Neural progenitor cell (in vitro differentiated cells): ENCODE measurements around the gene UVSSA. TPM values are rescaled to one million over a fixed set of nuclear protein-coding genes. Genes with fewer than 3 reads are reported as not detected.

Experiments used
- DNase-seq: peaks from one replicate; pipeline ENCODE4 v3.0.0-alpha.2; 2016; ENCODE audit warnings: low spot score
- H2AFZ ChIP-seq: fragments of 200-600 bp; sonication (generic); replicated peaks from 2 replicates; pipeline ENCODE4 v1.6.1; 2016; ENCODE audit warnings: antibody characterized with exemption
- H3F3A ChIP-seq: fragments of 200-600 bp; sonication (generic); 2 replicates; pipeline ENCODE4 v1.6.1; 2016; ENCODE audit warnings: antibody characterized with exemption, low read depth
- H3K27ac ChIP-seq: fragments of 200-600 bp; sonication (generic); 2 replicates; pipeline ENCODE4 v1.5.1; 2016; ENCODE audit warnings: mild to moderate bottlenecking
- H3K27me3 ChIP-seq: fragments of 200-600 bp; sonication (generic); 2 replicates; pipeline ENCODE4 v1.6.1; 2016; ENCODE audit warnings: mild to moderate bottlenecking, moderate library complexity
- H3K36me3 ChIP-seq: fragments of 200-600 bp; sonication (generic); 2 replicates; pipeline ENCODE4 v1.5.1; 2016
- H3K4me1 ChIP-seq: fragments of 200-600 bp; sonication (generic); 2 replicates; pipeline ENCODE4 v1.6.1; 2016; ENCODE audit warnings: mixed run types
- H3K4me2 ChIP-seq: fragments of 200-600 bp; sonication (generic); 2 replicates; pipeline ENCODE4 v1.6.1; 2016
- H3K4me3 ChIP-seq: fragments of 200-600 bp; sonication (generic); 2 replicates; pipeline ENCODE4 v1.5.1; 2016
- H3K79me2 ChIP-seq: fragments of 200-600 bp; sonication (generic); 2 replicates; pipeline ENCODE4 v1.6.1; 2016; ENCODE audit warnings: low read depth
- H3K9ac ChIP-seq: fragments of 200-600 bp; sonication (generic); 2 replicates; pipeline ENCODE4 v1.6.1; 2016
- H3K9me3 ChIP-seq: fragments of 200-600 bp; sonication (generic); 2 replicates; pipeline ENCODE4 v1.5.1; 2016; ENCODE audit warnings: low read depth
- H4K20me1 ChIP-seq: fragments of 200-600 bp; sonication (generic); 2 replicates; pipeline ENCODE4 v1.6.1; 2016; ENCODE audit warnings: low read depth
- H3K27ac Mint-ChIP-seq: 3 replicates; pipeline ENCODE4 v1.8.0; 2021; ENCODE audit warnings: mixed read lengths
- H3K27me3 Mint-ChIP-seq: 2 replicates; pipeline ENCODE4 v1.8.0; 2022; ENCODE audit warnings: low read depth, mild to moderate bottlenecking, inconsistent platforms, moderate library complexity, mixed read lengths; ENCODE audit not compliant: insufficient read depth
- H3K36me3 Mint-ChIP-seq: 3 replicates; pipeline ENCODE4 v1.8.0; 2021; ENCODE audit warnings: mixed read lengths
- H3K4me1 Mint-ChIP-seq: 3 replicates; pipeline ENCODE4 v1.8.0; 2021; ENCODE audit warnings: mixed read lengths
- H3K4me3 Mint-ChIP-seq: 3 replicates; pipeline ENCODE4 v1.8.0; 2021; ENCODE audit warnings: mild to moderate bottlenecking, moderate library complexity, mixed read lengths
- H3K9me3 Mint-ChIP-seq: 3 replicates; pipeline ENCODE4 v1.8.0; 2020; ENCODE audit warnings: mixed read lengths
- EZH2 ChIP-seq: fragments of 200-600 bp; sonication (generic); IDR thresholded peaks from 2 replicates; pipeline ENCODE4 v1.6.1; 2017; ENCODE audit warnings: antibody characterized with exemption, mild to moderate bottlenecking, moderate library complexity
- EZH2phosphoT487 ChIP-seq: fragments of 200-600 bp; sonication (generic); IDR thresholded peaks from 2 replicates; pipeline ENCODE4 v1.6.1; 2017; ENCODE audit warnings: antibody characterized with exemption
- total RNA-seq: library from RNA; depleted of rRNA; stranded (reverse); fragments of >200 nt; gene quantifications from 2 replicates; pipeline ENCODE4 v1.2.3, GENCODE V29; 2015; ENCODE audit warnings: low replicate concordance
- TF ChIP-seq, protein P1 (sequence below): fragments of 200-600 bp; sonication (generic); IDR thresholded peaks from 2 replicates; pipeline ENCODE4 v1.5.1; 2017; ENCODE audit warnings: antibody characterized with exemption, mild to moderate bottlenecking

Gene UVSSA
- total RNA-seq, 1 donor from 2014 or later: 10.9 TPM

DNA sequence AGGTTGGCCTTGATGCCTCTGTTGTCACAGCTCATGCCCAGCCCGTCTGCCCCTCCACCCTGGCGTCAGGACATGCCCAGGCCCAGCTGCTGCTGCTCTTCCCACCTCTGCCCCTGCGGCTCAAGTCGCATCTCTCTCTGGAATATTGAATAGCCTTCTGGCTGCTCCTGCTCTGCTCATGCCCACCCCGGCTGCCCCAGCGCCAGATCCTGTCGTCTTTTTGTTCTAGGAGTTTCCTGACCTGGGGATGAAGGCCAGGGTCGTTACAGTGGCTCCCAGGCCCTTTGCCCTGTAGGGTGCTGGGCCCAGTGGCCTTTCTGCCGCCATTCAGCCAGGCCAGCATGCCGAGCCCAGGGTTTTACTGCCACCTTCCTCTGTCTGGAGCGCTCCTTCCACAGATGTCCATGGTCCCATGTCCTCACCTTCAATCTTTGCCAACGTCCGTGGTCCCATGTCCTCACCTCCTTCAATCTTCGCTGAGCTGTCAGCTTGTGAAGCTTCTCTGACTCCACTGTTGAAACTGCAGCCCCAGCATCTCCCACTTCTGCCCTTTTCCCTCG lies 47.6 kb upstream of the UVSSA start:
- H3K27ac ChIP-seq: no peak overlapping the region
- H3K4me1 ChIP-seq: no peaks in the 10 kb centered on the region
- no peaks in the 10 kb centered on the region for H3K36me3 ChIP-seq
- no peaks in the 10 kb centered on the region for H3K9me3 ChIP-seq
- H3K27me3 ChIP-seq: no peaks in the 10 kb centered on the region
- no peaks in the 10 kb centered on the region for H3K9me3 Mint-ChIP-seq
- no peak overlapping the region for H3K9ac ChIP-seq
- no peak for DNase-seq
- TF ChIP-seq EZH2phosphoT487 (no peak), EZH2 (no peak)
- TF ChIP-seq, protein P1, sequence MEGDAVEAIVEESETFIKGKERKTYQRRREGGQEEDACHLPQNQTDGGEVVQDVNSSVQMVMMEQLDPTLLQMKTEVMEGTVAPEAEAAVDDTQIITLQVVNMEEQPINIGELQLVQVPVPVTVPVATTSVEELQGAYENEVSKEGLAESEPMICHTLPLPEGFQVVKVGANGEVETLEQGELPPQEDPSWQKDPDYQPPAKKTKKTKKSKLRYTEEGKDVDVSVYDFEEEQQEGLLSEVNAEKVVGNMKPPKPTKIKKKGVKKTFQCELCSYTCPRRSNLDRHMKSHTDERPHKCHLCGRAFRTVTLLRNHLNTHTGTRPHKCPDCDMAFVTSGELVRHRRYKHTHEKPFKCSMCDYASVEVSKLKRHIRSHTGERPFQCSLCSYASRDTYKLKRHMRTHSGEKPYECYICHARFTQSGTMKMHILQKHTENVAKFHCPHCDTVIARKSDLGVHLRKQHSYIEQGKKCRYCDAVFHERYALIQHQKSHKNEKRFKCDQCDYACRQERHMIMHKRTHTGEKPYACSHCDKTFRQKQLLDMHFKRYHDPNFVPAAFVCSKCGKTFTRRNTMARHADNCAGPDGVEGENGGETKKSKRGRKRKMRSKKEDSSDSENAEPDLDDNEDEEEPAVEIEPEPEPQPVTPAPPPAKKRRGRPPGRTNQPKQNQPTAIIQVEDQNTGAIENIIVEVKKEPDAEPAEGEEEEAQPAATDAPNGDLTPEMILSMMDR: no peak
- no peaks in the 10 kb centered on the region for H3F3A ChIP-seq
- no peak overlapping the region for H3K4me2 ChIP-seq
- peaks cover 64% of the 10 kb centered on the region for H4K20me1 ChIP-seq
- no peak overlapping the region for H3K27ac Mint-ChIP-seq
- H2AFZ ChIP-seq: no peak overlapping the region
- peaks cover 5% of the 10 kb centered on the region for H3K4me1 Mint-ChIP-seq
- no peak overlapping the region for H3K4me3 ChIP-seq
- peaks cover 94% of the 10 kb centered on the region for H3K79me2 ChIP-seq
- no peak overlapping the region for H3K4me3 Mint-ChIP-seq
- peaks cover 23% of the 10 kb centered on the region for H3K36me3 Mint-ChIP-seq
- peaks cover 5% of the 10 kb centered on the region for H3K27me3 Mint-ChIP-seq

DNA sequence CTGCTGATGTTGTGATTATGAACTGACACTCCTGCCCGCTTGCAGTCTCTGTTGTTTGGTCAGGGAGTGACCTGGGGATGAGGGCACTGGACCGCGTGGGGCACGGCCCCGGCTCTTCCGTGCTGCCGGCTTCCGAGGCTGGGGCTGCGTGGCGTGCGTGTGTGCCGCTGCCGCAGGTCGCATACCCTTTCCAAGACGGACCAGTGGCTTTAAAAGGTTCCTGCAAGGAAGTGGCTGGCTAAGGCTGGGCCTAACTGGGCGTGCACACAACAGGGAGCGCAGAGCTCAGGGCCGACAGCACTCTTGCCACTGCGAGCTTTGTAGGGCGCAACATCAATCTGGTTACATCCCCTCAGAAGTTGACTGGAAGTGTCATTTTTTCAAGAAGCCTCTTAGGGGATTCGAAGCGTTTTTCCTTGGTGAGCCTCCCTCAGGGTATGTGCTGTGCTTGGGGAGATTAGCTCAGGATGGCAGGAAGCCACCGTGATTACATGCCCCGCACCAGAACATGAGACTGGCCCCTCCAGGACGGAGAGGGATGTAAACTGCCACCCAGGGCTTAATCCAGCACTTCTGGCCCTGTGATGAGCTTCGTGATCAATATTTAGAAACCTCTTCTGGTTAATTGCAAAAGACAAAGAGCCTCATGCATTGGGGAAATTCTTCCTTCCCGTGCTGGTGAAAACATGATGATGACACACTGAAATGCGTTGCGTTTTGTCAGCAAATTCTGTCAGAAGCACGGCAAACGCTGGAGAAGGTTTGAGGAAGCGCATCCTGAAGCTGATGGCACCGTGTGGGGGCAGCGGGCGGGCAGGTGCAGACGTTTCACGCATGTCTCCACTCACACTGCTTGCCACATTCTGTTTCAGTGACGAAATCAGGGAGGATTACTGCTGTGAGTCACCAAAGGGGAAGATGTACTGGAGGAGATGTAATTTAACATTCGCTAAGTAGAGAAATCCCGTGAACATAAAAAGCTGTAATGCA lies 46.2 kb upstream of the UVSSA start:
- peaks cover 95% of the 10 kb centered on the region for H3K79me2 ChIP-seq
- H2AFZ ChIP-seq: no peak overlapping the region
- H3F3A ChIP-seq: no peaks in the 10 kb centered on the region
- H3K9ac ChIP-seq: no peak overlapping the region
- no peaks in the 10 kb centered on the region for H3K36me3 ChIP-seq
- no peak for TF ChIP-seq EZH2phosphoT487
- TF ChIP-seq EZH2: no peak
- no peak overlapping the region for H3K4me3 ChIP-seq
- no peaks in the 10 kb centered on the region for H3K9me3 ChIP-seq
- H3K27me3 Mint-ChIP-seq: peaks cover 5% of the 10 kb centered on the region
- H3K27ac Mint-ChIP-seq: no peak overlapping the region
- DNase-seq: no peak
- H3K4me3 Mint-ChIP-seq: no peak overlapping the region
- H3K27me3 ChIP-seq: no peaks in the 10 kb centered on the region
- H3K4me1 Mint-ChIP-seq: peaks cover 5% of the 10 kb centered on the region
- peaks cover 29% of the 10 kb centered on the region for H3K36me3 Mint-ChIP-seq
- H3K9me3 Mint-ChIP-seq: no peaks in the 10 kb centered on the region
- no peak overlapping the region for H3K27ac ChIP-seq
- no peaks in the 10 kb centered on the region for H3K4me1 ChIP-seq
- H3K4me2 ChIP-seq: no peak overlapping the region
- peaks cover 54% of the 10 kb centered on the region for H4K20me1 ChIP-seq

DNA sequence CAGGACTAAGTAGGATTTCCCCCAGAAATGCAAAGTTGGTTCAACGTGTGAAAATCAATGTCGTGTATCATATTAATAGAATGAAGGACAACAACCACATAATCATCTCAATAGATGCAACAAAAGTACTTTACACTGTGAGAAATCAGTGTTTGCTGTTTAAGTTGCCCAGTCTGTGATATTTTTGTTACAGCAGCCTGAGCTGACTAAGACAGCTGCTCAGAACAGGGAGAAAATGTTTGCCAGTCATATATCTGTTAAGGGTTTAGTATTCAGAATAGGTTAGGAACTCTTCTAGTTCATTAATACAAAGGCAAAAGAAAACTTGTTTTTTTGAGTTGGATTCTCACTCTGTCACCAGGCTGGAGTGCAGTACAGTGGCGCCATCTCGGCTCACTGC lies 44.8 kb upstream of the UVSSA start:
- H3K4me2 ChIP-seq: no peak overlapping the region
- no peak overlapping the region for H2AFZ ChIP-seq
- DNase-seq: no peak
- H3K4me1 ChIP-seq: no peaks in the 10 kb centered on the region
- Mint-ChIP-seq H3K4me3 (no peak overlapping the region), H3K36me3 (peaks cover 26% of the 10 kb centered on the region), H3K4me1 (peaks cover 5% of the 10 kb centered on the region), H3K27me3 (peaks cover 2% of the 10 kb centered on the region), H3K27ac (no peak overlapping the region), H3K9me3 (no peaks in the 10 kb centered on the region)
- no peak overlapping the region for H3K4me3 ChIP-seq
- TF ChIP-seq EZH2phosphoT487 (no peak), EZH2 (no peak)
- TF ChIP-seq, protein P1: no peak
- H3K9me3 ChIP-seq: no peaks in the 10 kb centered on the region
- H3K27me3 ChIP-seq: no peaks in the 10 kb centered on the region
- no peaks in the 10 kb centered on the region for H3K36me3 ChIP-seq
- peaks cover 45% of the 10 kb centered on the region for H4K20me1 ChIP-seq
- no peak overlapping the region for H3K9ac ChIP-seq
- peaks cover 99% of the 10 kb centered on the region for H3K79me2 ChIP-seq
- H3K27ac ChIP-seq: no peak overlapping the region
- H3F3A ChIP-seq: no peaks in the 10 kb centered on the region
